SKM-1 treated with dmso at 0.1 percent for 144 hours (cell line): ENCODE results near the gene TMEM163.

ENCODE experiments used
- DNase-seq: peaks from one replicate; lab custom pipeline; 2025; ENCODE audit not compliant: unreplicated experiment; lab: John Stamatoyannopoulos, UW

The TMEM163 gene

DNA sequence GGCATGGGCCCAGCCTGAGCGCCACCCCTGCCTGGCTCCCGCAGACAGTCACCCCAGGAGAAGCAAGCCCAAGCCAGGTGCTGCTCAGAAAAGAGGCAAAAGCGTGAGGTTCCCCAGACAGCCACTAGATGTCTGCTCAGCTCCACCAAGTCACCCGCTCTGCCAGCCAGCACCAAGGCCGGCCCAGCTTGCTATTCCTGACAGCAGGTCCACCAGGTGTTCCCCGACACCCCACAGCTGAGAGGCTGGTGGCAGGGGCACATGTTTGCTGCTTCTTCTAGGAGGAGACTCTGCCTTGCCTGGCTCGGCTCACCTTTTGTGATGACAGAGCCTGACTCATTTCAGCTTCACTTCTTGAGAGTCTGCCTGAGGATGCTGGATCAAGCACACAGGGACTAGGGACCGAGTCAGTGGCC lies 258.2 kb downstream of the TMEM163 start:
- peak; percentile 51 for DNase-seq

DNA sequence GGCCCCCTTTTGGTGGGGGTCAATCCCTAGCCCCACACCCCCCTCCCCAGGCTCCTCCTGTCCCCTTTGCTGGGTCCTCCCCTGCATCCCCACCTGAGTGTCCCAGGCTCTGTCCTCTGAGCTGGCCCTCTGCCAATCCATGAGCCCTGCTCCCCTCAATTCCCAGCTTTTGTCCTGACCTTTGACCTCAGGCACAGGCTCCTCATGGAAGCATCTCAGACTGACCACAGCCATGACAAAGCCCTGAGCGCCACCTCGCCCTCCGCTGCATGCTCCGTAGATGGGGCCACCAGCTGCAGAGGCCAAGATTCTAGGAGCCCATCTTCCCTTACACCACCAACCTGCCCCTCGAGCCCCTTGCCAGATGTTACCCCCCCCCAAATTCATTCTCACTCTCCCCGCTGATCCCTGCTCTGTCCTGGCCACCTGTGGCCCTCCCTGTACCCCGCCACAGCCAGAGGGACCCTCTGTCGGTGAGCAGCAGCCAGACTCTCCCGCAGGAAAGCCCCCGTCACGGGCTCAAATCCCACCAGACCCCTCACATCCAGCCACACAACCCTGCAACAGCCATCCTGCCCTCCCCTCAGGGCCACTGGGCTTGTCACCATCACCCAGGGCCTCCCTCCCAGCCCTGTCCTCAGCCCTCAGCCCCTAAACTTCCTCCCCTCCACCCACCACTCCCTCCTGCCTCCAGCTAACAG lies 258.9 kb downstream of the TMEM163 start:
- DNase-seq: no peak

DNA sequence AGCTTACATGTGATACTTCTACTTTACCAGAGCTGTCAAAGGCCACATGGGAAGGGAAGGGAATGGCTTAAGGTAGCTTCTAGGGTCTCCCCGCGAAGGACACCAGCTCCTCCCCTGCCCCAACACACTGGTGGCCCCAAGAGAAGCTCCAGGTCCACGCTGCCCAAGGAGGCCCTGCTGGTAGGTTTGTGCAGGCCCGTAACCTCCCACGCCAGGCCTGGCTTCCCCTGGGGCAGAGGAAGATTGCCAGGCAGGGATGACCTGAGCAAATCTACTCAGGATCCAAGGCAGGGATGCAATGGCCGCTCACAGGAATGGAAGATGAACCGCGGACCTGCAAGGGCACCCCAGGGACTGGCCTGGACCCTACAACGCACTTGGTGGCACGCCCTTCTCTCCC lies 259.9 kb downstream of the TMEM163 start:
- DNase-seq: no peak

DNA sequence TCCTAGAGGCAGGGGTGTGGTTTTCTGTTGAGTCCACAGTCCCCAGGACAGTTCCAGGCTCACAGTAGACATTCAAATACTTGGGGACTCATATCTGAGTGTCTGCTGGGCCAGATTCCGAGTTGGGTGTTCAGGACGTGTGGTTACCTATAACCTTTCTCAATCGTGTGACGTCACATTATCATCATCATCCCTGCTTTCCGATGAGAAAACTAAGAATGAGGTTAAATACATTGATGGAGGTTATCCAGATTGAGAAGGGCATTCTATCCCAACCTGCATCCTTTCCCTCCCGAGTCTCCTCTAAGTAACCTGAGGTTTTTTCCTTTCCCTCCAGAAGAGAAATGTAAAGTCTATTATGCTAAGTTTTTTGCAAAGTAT lies 260.3 kb downstream of the TMEM163 start:
- DNase-seq: no peak

DNA sequence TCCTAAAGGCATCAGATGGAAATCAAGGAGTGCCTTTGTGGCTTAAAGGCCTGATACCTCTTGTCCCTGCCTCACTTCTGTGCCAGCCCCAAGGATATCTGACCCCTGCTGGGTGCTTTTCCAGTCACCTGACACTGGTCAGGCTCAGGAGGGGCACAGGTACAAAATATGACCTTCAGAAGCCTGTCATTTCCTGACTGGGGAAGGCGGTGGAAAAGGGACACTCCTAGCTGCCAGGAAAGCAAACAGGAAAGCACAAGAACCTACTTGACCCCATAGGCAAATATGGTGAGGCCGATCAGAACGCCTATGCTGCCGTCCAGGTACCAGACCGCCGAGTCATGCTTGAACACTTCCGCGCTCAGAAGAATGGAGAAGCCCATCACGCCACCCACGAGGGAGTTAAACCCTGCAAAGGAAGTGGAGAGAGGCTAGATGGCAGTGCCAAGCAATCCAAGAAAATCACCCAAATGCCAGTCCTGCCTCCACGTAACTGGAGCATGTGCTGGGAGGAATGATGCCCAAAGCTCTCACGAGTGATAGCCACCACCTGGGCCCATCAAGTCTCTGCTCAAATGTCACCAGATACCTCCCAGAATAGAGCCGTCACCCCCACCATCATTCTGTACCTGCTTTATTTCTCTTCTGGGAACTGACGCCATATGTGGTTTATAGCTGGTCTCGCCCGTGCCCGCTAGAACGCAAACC lies 260.9 kb downstream of the TMEM163 start:
- DNase-seq: no peak

DNA sequence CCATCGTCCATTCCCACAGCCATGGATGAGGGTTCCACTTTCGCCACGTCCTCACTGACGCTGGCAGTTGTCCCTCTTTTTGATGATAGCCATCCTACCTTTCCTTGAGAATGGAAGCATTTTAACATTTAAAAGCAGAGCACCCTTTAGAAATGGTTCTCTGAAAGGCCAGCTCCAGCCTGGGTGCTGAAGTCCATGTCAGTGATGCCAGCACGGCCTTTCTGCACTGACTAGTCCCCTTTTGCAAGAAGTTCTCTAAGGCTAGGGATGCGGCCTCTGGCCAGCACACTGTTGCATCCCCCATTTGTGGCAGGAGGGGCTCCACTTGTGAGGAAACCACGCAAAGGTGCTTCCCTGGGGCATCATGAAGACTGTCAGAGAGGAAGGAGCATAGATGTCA lies 261.4 kb downstream of the TMEM163 start:
- no peak for DNase-seq

DNA sequence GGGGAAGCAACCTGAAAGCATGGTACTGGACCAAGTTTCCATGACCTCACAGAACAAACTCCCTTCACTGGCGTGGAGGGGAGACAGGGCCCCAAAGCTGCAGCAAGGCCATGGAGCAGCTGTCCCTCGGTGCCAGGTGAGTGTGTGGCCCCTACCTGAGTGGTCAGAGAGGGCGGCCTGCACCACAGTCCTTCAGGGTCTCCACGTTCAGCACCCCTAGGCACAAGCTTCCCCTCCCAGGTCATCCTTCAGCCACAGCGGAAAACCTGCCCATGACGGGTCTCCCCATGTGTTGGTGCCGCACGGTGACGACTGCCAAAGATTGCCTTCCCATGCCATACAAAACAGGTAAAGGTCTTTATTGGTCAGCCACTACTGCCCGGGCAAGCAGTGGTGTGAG lies 263.4 kb downstream of the TMEM163 start:
- DNase-seq: no peak

DNA sequence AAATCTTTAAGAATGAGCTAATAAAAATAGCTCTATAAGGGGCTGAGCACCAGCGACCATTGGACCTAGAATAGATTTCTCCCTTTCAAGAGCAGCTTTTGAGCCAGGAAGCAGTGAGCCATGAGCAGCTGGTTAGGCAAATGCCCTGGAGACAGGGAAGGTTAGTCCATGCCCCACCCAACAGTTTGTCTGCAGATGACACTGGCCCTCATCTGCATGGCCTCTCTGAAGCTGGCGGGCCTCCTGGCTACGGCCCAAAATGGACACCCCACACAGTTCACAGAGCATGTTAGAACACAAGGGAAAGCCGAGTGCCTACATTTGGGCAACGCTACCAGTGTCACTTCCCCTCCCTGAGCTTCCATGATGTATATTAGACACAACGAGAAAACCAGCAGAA lies 263.9 kb downstream of the TMEM163 start:
- no peak for DNase-seq

DNA sequence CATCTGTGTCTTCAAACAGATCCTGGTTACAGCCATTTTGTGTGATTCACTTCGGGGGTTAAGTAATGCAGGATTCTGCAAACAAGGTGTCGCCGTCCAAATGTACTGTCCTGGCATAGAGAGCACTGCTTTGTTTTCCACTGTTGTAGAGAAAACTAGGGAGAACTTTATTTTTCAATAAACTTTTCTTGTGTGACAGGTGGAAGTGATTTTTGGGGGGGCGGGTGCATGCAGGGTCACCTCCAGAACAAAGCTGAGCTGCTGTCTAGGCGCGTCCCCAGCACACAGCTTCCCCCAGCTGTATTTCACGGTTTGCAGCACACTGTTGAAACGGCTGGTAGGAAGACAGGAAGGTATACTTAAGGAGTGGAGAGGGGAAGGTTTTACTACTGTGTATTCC lies 264.4 kb downstream of the TMEM163 start:
- DNase-seq: no peak

DNA sequence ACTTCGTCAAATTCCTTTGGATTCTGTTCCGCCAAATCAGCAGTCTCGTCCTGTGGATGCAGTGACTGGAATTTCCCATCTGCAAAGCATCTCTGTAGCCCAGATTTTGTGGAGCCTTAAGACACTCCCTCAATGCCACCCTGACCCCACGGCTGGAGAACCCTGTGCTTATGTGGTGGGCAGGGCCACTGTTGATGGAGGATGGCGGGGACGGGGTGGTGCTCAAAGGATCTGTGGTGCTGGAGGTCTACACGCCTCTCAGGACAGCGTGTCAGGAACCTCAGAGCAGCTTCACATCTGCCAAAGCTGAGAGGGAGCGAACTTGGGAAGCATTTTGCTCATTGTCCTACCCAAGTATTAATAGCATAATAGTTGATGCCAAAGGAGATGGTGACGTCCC lies 264.8 kb downstream of the TMEM163 start:
- DNase-seq: no peak

DNA sequence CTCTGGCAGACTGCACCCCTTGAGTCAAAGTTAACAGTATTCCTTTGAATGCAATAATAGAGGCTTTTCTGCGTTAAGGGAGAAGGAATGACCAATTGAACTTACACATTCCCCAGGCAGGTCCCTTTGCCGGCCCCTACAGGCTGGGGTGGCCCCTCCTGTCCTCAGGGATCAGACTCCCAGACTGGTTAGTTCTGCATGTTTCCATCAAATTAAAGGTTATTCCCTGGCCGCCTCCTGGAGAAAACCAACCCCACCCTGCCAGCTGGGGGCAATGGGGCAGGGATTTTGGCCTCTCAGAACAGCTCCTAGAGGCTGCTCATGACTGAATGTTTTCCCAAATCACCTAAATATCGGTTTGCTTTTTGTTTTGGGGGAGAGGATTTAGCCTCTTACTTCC lies 265.3 kb downstream of the TMEM163 start:
- no peak for DNase-seq

DNA sequence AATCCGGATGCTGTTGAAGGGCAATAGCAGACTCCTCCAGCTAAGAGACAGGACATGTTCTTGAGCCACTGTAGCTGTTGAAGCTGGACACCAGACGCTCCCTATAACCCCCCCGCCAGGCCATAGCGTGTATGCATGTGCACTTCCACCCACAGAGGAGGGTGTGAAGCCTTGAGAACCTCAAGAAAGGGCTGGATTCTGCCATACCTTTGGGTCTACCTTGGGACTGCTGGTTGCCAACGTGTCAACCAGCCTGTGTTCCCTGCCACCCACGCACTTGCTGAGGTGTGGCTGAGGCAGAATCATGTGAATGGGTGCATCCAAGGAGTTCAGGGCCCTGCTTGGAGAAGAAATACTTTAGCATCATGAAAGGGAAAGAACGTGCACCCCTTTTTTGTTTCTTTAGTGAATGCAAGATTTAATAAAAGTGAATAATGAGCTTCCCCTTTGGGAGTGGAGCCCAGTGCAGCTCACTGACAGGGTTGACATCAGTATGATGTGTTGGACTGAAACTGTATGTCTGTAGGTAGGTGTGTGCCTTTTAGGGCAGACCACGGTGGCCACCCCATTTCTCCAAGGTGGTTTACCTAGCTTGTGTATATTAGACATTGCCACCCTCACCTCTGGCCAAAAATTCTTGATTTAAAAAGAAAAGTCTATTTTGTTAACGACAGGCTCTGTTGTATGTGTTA lies 266.6 kb downstream of the TMEM163 start:
- DNase-seq: no peak

DNA sequence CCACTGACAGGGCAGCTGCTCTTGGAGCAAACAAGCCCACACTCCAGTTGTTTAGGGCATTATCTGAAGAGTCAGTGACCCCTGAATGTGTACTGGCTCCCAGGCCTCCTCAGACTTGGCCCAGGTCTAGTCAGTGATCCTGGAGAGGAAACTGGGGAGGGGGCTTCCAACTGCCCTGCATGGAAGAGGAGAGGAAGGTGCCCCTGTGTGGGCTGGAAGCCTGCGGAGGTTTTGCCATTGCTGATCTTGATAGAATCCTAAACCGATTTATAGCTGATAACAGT lies 267.5 kb downstream of the TMEM163 start:
- no peak for DNase-seq

DNA sequence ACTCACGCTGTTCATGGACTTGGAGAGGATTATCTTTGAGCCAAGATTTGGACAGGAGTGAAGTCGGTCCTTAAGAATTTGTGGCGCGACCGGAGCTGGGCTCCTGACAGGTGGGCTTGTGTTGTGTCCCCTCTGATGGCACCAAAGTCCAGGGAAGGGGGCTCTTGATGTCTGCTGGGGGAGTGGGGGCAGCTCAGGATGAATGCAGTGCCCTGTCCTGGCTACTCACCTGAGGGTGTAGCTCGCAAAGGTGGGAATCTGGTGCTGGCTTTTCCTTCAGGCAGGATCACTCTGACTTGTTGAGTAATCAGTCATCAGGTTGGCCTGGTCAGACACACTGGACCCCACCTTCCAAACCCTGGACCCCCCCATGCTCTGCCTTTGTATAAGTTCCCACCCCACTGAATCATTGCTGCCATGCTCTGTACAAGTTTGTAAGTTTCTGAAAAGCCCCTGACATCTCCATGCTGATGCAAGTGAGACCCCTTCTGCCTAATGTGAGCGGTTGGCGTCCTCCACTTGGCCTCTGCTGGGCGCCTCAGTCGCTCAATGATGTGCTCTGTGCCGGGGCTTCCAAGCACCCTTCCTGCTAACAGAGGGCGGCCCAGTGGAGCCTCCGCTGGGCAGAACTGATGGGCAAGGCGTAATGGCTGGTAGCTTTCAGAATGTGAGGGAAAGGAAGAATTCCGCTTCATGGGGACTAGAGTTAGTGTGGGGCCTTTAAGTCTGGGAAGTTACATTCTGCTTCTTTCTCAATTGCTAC lies 268.9 kb downstream of the TMEM163 start:
- DNase-seq: no peak

DNA sequence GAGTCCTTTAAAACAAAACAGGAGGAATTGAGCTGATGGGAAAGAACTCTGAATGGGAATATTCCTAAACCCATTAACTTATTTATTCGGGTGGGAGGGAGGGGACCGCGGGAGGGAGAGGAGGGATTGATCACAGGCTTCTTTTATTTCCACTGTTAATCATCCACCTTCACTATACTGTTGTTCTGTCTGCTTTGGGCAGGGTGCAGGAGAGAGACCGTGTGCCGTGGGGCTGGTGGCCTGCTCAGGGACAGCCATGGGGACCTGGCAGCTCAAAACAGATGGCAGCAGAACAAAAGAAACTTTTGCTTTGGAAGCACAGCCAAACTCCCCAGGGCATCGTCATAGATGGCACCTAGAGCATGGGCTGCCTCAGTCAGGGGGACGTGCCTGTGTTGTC lies 269.6 kb downstream of the TMEM163 start:
- DNase-seq: no peak

DNA sequence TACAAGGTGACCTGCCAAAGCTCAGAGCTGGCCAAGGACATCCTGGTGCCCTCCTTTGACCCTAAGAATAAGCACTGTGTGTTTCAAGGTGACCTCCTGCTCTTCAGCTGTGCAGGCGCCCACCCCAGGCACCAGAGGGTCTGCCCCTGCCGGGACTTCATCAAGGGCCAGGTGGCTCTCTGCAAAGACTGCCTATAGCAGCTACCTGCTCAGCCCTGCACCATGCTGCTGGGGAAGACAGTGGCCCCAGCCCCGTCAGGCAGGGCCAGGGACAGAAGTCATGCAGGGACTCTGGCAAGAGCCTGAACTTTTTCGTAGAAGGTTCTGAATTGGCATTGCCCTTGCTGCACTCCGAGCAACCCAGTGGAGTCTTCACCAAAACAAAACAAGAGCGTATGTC lies 270.1 kb downstream of the TMEM163 start:
- DNase-seq: no peak

DNA sequence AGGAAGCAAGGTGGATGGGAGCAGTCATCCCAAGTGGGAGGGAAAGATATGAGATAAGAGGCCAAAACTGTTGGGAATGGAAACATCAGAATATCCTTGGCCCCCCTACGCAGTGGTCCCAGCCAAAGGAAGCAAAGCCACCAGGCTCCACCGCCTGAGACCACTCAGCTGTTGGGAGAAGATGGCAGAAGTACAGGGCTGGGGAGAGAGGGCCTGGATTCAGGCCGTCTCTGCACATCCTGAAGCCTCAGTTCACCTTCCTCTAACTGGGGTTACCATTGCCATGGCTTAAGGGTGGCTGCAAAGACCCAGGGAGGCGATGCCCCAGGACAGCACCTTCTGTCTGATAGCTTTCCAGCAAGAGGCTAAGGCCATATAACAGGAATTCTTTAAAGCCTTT lies 271.1 kb downstream of the TMEM163 start:
- DNase-seq: no peak

DNA sequence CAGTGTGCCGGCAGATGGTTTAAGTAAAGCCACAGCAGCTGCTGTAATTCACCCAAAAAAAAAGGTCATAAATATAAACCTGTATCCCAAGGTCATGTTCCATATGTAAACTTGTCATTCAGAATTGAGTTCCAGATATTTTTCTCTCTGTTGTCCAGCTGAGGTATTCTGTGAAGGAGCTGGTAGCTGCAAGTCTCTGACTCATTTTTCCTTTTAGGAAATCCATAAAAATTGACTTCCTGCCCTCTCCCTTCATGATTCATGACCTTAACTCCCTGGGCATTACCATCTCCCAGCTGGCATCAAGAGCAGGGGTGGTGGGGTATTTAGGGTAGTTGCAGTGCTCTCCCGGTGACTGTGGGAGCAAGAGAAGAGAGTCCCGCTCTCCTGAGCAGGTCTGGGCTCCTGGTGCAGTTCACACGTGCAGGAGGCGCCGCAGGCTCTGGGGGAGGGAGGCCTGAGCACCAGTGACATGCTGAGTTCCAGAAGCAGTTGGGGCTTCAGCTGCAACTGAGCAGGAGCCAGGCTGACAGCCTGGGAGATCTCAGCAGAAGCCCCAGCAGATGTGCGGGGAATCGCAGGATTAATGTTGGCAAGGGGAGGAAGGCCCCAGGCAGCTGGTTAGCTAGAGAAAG lies 272.3 kb downstream of the TMEM163 start:
- no peak for DNase-seq

DNA sequence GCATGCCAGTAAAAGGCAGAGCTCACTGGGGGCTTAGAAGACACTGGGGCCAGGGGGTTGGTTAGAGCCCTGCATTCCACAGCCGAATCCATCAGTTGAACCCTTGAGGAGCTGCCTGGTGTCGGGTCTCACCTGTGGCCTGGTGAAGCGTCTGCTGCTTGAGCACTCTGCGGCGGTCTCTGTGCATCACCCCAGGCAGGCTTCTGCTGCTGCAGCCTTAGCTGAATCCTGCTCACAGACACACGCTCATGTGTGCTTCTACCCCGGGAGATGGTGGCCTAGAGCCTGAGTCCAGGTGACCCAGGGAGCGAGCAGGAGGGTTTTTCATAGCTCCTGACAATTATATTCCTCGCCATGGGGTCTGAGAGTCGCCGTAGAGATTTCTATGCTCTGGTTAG lies 272.8 kb downstream of the TMEM163 start:
- DNase-seq: no peak

DNA sequence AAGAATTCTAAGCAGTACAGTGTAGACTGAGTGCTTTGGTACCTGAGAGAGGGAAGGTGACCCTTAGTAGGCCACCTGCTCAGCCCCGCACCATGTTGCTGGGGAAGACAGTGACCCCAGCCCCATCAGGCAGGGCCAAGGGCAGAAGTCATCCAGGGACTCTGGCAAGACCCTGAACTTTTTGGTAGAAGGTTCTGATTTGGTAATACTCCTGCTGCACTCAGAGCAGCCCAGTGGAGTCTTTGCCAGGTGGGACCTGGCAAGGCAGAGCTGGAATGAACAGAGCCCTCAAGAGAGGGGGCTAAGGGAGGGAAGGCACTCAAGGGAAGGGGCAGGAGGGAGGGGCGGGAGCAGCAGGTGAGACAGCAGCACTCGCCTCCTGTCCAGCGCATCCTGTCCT lies 273.7 kb downstream of the TMEM163 start:
- DNase-seq: no peak

DNA sequence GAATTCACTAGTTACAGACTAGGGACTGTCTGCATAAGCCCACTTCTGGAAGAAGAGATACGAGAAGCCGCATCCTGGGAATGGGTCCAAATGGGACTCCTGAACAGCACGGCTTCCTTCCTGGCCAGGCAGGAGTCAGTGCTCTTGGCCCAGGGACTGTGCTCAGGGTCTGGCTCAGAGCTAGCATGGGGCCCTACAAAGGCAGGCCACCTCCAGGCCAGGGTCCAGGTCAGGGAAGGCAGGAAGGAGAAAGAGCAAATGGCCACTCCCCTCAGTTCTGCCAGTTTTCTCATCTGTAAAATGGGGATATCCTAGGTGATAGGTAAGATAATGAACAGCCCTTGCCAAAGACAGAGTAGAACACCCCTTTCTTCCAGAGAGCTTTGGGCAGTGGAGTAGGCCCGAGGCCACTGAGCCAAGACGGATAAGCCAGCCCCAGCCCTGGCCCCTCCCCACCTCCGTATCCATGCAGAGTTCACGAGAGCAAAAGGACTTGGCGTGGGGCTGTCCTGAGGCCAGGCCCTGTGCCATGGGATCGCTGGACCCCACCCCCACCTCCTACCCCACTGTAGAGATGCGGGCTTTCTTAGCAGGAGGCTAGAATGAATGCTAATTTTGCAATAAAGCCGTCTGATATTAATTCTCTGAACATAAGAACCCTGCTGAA lies 274.9 kb downstream of the TMEM163 start:
- DNase-seq: no peak
